Astrocyte of the spinal cord (primary cell): ENCODE results near the gene ACSM5.

Experiments
- DNase-seq: peaks from one replicate; pipeline ENCODE4 v3.0.0; 2011; ENCODE audit warnings: low read depth, low spot score
- H3K4me3 ChIP-seq: 2 replicates; pipeline ENCODE4 v1.5.1; 2011; ENCODE audit warnings: low read depth, mild to moderate bottlenecking, low read length, moderate library complexity
- CTCF ChIP-seq: IDR thresholded peaks from 2 replicates; pipeline ENCODE4 v1.5.1; 2012; ENCODE audit warnings: low read depth, mild to moderate bottlenecking, low read length, inconsistent platforms
- in situ Hi-C: cut with HindIII; loops from 2 replicates; pipeline ENCODE4 v1.10.0; 2017; ENCODE audit warnings: low sequenced_read_pairs

ACSM5 gene

GRCh38 chr16:20377181-20377580 lies 32.2 kb upstream of the ACSM5 start:
- TF ChIP-seq CTCF, result no peak
- no peak for DNase-seq
- in situ Hi-C loops, result no loop called here
- H3K4me3 ChIP-seq, result no peak overlapping the region

GRCh38 chr16:20380782-20381181 lies 28.6 kb upstream of the ACSM5 start:
- in situ Hi-C loops, result no loop called here
- no peak for DNase-seq
- no peak for TF ChIP-seq CTCF
- H3K4me3 ChIP-seq, result no peak overlapping the region

- TF ChIP-seq CTCF, result no peak
- H3K4me3 ChIP-seq, result no peak overlapping the region
- DNase-seq, result no peak
- in situ Hi-C loops, result no loop called here
These were observed 27.0 kb upstream of the ACSM5 start for GRCh38 chr16:20382202-20382948.

GRCh38 chr16:20383106-20384029 lies 26.0 kb upstream of the ACSM5 start:
- peak; percentile 87 for TF ChIP-seq CTCF
- no peak overlapping the region for H3K4me3 ChIP-seq
- in situ Hi-C loops, result no loop called here
- peak; percentile 57 for DNase-seq

- no peak overlapping the region for H3K4me3 ChIP-seq
- peak; percentile 8 for DNase-seq
- peak; percentile 86 for TF ChIP-seq CTCF
- in situ Hi-C loops, result no loop called here
These were observed 23.2 kb upstream of the ACSM5 start for GRCh38 chr16:20385844-20386832.

GRCh38 chr16:20387978-20388377 lies 21.4 kb upstream of the ACSM5 start:
- DNase-seq, result no peak
- in situ Hi-C loops, result no loop called here
- no peak overlapping the region for H3K4me3 ChIP-seq
- no peak for TF ChIP-seq CTCF
